ENCODE results near the gene SMC1A. TPM values are rescaled to one million over a fixed set of nuclear protein-coding genes. Genes with fewer than 3 reads are reported as not detected.

SMC1A gene
- total RNA-seq, 1 experiment from 2014 or later, result 162 TPM

DNA sequence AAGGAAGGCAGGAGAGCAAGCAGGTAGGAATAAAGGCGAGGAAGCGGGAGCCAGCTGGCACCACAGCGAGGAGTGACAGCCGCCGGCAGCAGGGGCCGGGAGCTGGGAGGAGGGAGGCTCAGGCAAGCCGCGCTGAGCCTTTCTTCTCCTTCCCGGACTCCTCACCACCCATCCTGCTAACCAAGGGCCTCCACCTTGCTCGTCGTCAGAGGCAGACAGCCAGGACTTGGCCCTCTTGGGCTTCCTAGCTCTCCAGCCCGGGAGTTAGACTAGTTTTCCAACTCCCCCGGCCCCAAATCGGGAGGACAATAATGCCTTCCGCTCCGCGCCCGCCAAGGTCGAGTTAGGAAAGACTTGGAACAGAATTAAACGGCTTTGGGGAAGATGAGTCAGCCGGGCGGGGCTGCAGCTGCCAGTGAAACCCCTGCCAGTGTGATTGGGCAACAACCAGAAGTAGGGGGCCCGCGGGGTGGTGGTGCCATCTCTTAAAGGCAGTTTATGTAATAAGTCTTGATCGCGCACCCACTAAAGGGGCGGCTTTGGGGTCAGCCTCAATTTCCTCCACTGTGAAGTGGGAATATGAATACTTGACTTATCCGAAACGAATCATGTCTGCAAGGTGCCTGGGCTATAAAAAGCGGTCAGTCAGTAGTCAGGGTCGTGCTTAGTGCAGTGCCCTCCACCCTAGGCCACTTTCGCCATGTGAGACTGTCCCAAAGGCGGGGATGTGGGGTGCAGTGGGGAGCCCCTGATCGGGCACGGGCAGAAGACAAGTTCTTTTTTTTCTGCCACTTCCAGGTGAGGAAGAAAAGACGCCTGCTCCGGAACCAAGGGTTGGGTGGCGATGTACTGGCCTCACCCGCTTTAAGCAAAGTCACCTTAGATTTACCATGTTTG is 18.4 kb upstream of the SMC1A start:
- DNase-seq, result peak; percentile 40 to 62
- BruUV-seq (replicated peaks), result TSS peak; percentile 94
- TF ChIP-seq EZH2 (IDR thresholded peaks at IDR 0.05; ENCODE audit: low read depth), result no peak
- TF ChIP-seq, protein P1, sequence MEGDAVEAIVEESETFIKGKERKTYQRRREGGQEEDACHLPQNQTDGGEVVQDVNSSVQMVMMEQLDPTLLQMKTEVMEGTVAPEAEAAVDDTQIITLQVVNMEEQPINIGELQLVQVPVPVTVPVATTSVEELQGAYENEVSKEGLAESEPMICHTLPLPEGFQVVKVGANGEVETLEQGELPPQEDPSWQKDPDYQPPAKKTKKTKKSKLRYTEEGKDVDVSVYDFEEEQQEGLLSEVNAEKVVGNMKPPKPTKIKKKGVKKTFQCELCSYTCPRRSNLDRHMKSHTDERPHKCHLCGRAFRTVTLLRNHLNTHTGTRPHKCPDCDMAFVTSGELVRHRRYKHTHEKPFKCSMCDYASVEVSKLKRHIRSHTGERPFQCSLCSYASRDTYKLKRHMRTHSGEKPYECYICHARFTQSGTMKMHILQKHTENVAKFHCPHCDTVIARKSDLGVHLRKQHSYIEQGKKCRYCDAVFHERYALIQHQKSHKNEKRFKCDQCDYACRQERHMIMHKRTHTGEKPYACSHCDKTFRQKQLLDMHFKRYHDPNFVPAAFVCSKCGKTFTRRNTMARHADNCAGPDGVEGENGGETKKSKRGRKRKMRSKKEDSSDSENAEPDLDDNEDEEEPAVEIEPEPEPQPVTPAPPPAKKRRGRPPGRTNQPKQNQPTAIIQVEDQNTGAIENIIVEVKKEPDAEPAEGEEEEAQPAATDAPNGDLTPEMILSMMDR (conservative IDR thresholded peaks at IDR 0.05), result no peak
- Histone ChIP-seq H3F3A (ENCODE audit: insufficient read depth, low read depth) (peaks cover 5% of the 10 kb centered on the region; the same call in 1 of the 2 replicates), H2AFZ (peak overlapping the region; percentile 74), H3K4me3 (peak overlapping the region; percentile 52; the same call in 1 of the 2 replicates), H3K36me3 (ENCODE audit: low read depth) (no peaks in the 10 kb centered on the region), H3K9me2 (ENCODE audit: insufficient read depth) (no peaks in the 10 kb centered on the region), H4K20me1 (ENCODE audit: insufficient read depth) (no peaks in the 10 kb centered on the region), H3K9me3 (ENCODE audit: insufficient read depth, low read depth) (no peaks in the 10 kb centered on the region), H3K4me1 (replicated peaks; ENCODE audit: insufficient read depth) (no peaks in the 10 kb centered on the region), H3K27ac (peak overlapping the region; percentile 54), H3K27me3 (ENCODE audit: insufficient read depth, low read depth) (no peaks in the 10 kb centered on the region), H3K79me2 (ENCODE audit: low read depth) (no peaks in the 10 kb centered on the region), H3K4me2 (peak overlapping the region; percentile 77)
- ChIA-PET POLR2A (ENCODE audit: unreplicated experiment) (interaction anchor here (0.7 kb wide), 1 partner anchor 174 kb away, joined by 3 read pairs; no protein-coding TSS in a partner anchor), CTCF (interaction anchor here (0.6 to 1.4 kb wide), 3 partner anchors 18 to 166 kb away, joined by 5 to 14 read pairs (median 5); partner anchors contain the start of genes RIBC1 and SMC1A)
- intact Hi-C loops (cut with micrococcal nuclease; ENCODE audit: unreplicated experiment), result loop anchor here (2.0 kb wide), 1 partner anchor 18 kb away; the partner anchor contains the start of genes RIBC1 and SMC1A

DNA sequence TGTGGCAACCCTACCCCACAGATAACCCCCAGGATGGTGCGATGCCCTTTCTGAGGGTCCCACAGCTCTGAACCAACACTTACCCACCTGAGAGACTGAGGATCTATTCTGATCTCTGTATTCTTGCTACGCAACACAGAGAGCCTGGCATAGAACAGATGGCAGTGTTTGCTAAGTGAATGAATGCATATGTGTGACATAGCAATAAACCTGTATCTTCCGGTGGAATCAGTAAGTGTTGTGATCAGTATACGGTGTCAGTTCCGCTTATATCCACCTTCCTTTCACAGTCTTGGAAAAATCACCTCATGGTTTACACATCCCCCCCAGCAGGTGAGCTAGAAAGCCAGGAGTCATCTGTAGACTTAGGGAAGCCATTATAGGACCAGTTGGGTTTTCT is 17.6 kb upstream of the SMC1A start:
- Histone ChIP-seq H3K9me2 (ENCODE audit: insufficient read depth) (no peaks in the 10 kb centered on the region), H2AFZ (peak overlapping the region; percentile 74), H3K27me3 (ENCODE audit: insufficient read depth, low read depth) (no peaks in the 10 kb centered on the region), H3K4me1 (replicated peaks; ENCODE audit: insufficient read depth) (no peaks in the 10 kb centered on the region), H3K27ac (peak overlapping the region; percentile 54), H3K4me3 (peak overlapping the region; percentile 52; the same call in 1 of the 2 replicates), H4K20me1 (ENCODE audit: insufficient read depth) (no peaks in the 10 kb centered on the region), H3K4me2 (peak overlapping the region; percentile 77), H3F3A (ENCODE audit: insufficient read depth, low read depth) (peaks cover 5% of the 10 kb centered on the region; the same call in 1 of the 2 replicates), H3K79me2 (ENCODE audit: low read depth) (no peaks in the 10 kb centered on the region), H3K36me3 (ENCODE audit: low read depth) (no peaks in the 10 kb centered on the region), H3K9me3 (ENCODE audit: insufficient read depth, low read depth) (no peaks in the 10 kb centered on the region)
- no TSS peak for BruUV-seq (replicated peaks)
- ChIA-PET CTCF (interaction anchor here (0.5 to 1.4 kb wide), 3 partner anchors 17 to 143 kb away, joined by 5 read pairs; partner anchors contain the start of genes RIBC1 and SMC1A), POLR2A (ENCODE audit: unreplicated experiment) (no interaction called here)
- no peak for DNase-seq
- TF ChIP-seq, protein P1 (conservative IDR thresholded peaks at IDR 0.05), result no peak
- no peak for TF ChIP-seq EZH2 (IDR thresholded peaks at IDR 0.05; ENCODE audit: low read depth)
- intact Hi-C loops (cut with micrococcal nuclease; ENCODE audit: unreplicated experiment), result loop anchor here (2.0 kb wide), 1 partner anchor 17 kb away; the partner anchor contains the start of genes RIBC1 and SMC1A

DNA sequence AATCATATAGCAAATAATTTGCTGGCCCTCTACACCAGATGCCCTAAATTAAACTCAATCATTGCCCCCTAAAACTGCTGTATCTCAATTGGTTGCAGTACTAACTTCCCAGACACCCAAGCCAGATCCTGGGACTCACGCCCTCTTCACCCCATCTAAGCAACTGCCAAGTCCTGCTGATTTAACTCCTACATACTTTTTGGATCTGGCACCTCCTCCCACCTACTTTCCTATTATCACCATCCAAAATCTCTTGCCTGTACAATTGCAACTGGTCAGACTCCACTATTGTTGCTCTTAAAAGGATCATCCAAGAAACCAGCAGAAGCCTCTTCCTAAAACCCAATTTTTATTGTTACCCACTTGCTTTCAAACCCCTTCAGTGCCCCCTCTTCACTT is 16.4 kb upstream of the SMC1A start:
- H3K4me1 ChIP-seq (replicated peaks; ENCODE audit: insufficient read depth), result no peaks in the 10 kb centered on the region
- H3K27ac ChIP-seq, result no peak overlapping the region
- no peak overlapping the region for H3K4me2 ChIP-seq
- DNase-seq, result no peak
- no peaks in the 10 kb centered on the region for H3K36me3 ChIP-seq (ENCODE audit: low read depth)
- no peaks in the 10 kb centered on the region for H3K9me2 ChIP-seq (ENCODE audit: insufficient read depth)
- CTCF ChIA-PET, result interaction anchor here (0.5 to 0.7 kb wide), 2 partner anchors 47 to 361 kb away, joined by 3 to 5 read pairs; no protein-coding TSS in a partner anchor
- H3F3A ChIP-seq (ENCODE audit: insufficient read depth, low read depth), result peaks cover 5% of the 10 kb centered on the region; the same call in 1 of the 2 replicates
- H2AFZ ChIP-seq, result no peak overlapping the region
- H3K9me3 ChIP-seq (ENCODE audit: insufficient read depth, low read depth), result no peaks in the 10 kb centered on the region
- intact Hi-C loops (cut with micrococcal nuclease; ENCODE audit: unreplicated experiment), result loop anchor here (5.0 kb wide), 1 partner anchor 127 kb away; no protein-coding TSS in a partner anchor
- H4K20me1 ChIP-seq (ENCODE audit: insufficient read depth), result no peaks in the 10 kb centered on the region
- BruUV-seq (replicated peaks), result no TSS peak
- TF ChIP-seq, protein P1 (conservative IDR thresholded peaks at IDR 0.05), result no peak
- no peak for TF ChIP-seq EZH2 (IDR thresholded peaks at IDR 0.05; ENCODE audit: low read depth)
- H3K27me3 ChIP-seq (ENCODE audit: insufficient read depth, low read depth), result no peaks in the 10 kb centered on the region
- no peak overlapping the region for H3K4me3 ChIP-seq
- H3K79me2 ChIP-seq (ENCODE audit: low read depth), result no peaks in the 10 kb centered on the region
- POLR2A ChIA-PET (ENCODE audit: unreplicated experiment), result no interaction called here

Measured in PC-9 (cell line).